Glomerular endothelial cell (primary cell): ENCODE results near the gene GLT8D2. TPM values are rescaled to one million over a fixed set of nuclear protein-coding genes. Genes with fewer than 3 reads are reported as not detected.

ENCODE experiments used
- DNase-seq: peaks from one replicate; pipeline ENCODE4 v3.0.0-alpha.2; 2011; ENCODE audit warnings: low read depth, low spot score; ENCODE audit errors: extremely low read depth
- total RNA-seq: library from RNA; depleted of rRNA; stranded (reverse); fragments of >200 nt; gene quantifications from 2 replicates; pipeline ENCODE4 v1.2.3, GENCODE V29; 2015

Gene GLT8D2
- total RNA-seq, 1 donor from 2014 or later: 3.8 TPM

- DNase-seq: no peak
Measured at GRCh38 chr12:103957865-103958388, 92.1 kb downstream of the GLT8D2 start.

- DNase-seq: no peak
Measured at GRCh38 chr12:103956509-103957027, 93.4 kb downstream of the GLT8D2 start.

GRCh38 chr12:103955811-103956508, 94.0 kb downstream of the GLT8D2 start:
- DNase-seq: no peak

GRCh38 chr12:103952497-103952896, 97.5 kb downstream of the GLT8D2 start:
- no peak for DNase-seq

GRCh38 chr12:103948746-103949406, 101.1 kb downstream of the GLT8D2 start:
- no peak for DNase-seq

GRCh38 chr12:103947871-103948555, 102.0 kb downstream of the GLT8D2 start:
- DNase-seq: no peak

- DNase-seq: no peak
Measured at GRCh38 chr12:103944964-103945363, 105.0 kb downstream of the GLT8D2 start.

Other genes starting within 250 kb of the GLT8D2 start
- gene NT5DC3, start 209.0 kb downstream of the GLT8D2 start, total RNA-seq: 3.0 and 5.3 TPM in 2 replicates
- 609 and 717 TPM in 2 replicates for gene HSP90B1, start 119.8 kb downstream of the GLT8D2 start, total RNA-seq
- gene TDG, start 84.3 kb downstream of the GLT8D2 start, total RNA-seq: 17.6 and 25.7 TPM in 2 replicates
- 12.6 and 14.0 TPM in 2 replicates for gene HCFC2, start 14.3 kb upstream of the GLT8D2 start, total RNA-seq
- 10.0 and 21.4 TPM in 2 replicates for gene NFYB, start 88.0 kb upstream of the GLT8D2 start, total RNA-seq
- 171 and 346 TPM in 2 replicates for gene TXNRD1, start 165.6 kb upstream of the GLT8D2 start, total RNA-seq